Activated T-helper 2 cell treated with anti-CD3 and anti-CD28 coated beads, Interferon-gamma antibody, Interleukin-2, Interleukin-4, amounts not matched to agents 10 μg/mL and 5 μg/mL and 100 μg/mL, durations not matched to agents 14 hours and 24 hours and 36 hours (primary cell): ENCODE measurements around the gene DIAPH2. TPM values are rescaled to one million over a fixed set of nuclear protein-coding genes. Genes with fewer than 3 reads are reported as not detected.

Source experiments
- DNase-seq: peaks from one replicate; pipeline ENCODE4 v3.0.0; 2021; ENCODE audit warnings: low spot score
- H3K27ac Mint-ChIP-seq: one replicate; pipeline ENCODE4 v1.8.0; 2021; ENCODE audit warnings: mixed read lengths
- H3K27me3 Mint-ChIP-seq: one replicate; pipeline ENCODE4 v1.8.0; 2021; ENCODE audit warnings: low read depth, mixed read lengths
- H3K36me3 Mint-ChIP-seq: one replicate; pipeline ENCODE4 v1.8.0; 2021; ENCODE audit warnings: low read depth, mixed read lengths
- H3K4me1 Mint-ChIP-seq: one replicate; pipeline ENCODE4 v1.8.0; 2021; ENCODE audit warnings: low read depth, mixed read lengths
- H3K4me3 Mint-ChIP-seq: one replicate; pipeline ENCODE4 v1.8.0; 2021; ENCODE audit warnings: low read depth, mild to moderate bottlenecking, moderate library complexity, mixed read lengths
- H3K9me3 Mint-ChIP-seq: one replicate; pipeline ENCODE4 v1.8.0; 2021; ENCODE audit warnings: mixed read lengths
- intact Hi-C: fragments of 100-400 bp; cut with micrococcal nuclease; formaldehyde crosslinking; loops from one replicate; pipeline ENCODE4 v1.15.1; 2023
- total RNA-seq: library from RNA; stranded (reverse); gene quantifications from 2 replicates; pipeline ENCODE4 v1.2.3, GENCODE V29; 2022

The DIAPH2 gene
- total RNA-seq, 1 donor from 2014 or later, result 14.9 TPM

DNA sequence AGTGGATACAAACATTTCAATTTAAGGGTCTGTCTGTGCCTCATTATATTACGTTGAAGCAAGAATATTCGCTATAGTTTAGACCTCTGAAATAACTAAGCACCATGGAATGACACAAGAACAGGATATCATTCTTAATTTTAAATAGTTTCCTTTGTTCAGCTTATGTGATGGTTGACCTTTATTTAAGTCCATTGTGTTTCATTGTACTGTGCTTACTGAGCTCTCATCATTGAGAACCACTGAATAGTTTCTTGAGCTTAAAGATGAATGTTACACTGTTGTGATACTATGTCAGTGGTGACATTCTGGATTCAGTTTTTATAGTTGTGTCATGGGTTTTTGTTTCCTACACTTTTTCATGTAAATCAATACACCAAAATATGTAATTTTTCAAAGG lies 438.4 kb downstream of the DIAPH2 start:
- Mint-ChIP-seq H3K9me3 (no peaks in the 10 kb centered on the region), H3K4me3 (no peak overlapping the region), H3K4me1 (peaks cover 5% of the 10 kb centered on the region), H3K36me3 (peaks cover 4% of the 10 kb centered on the region), H3K27me3 (no peaks in the 10 kb centered on the region), H3K27ac (no peak overlapping the region)
- intact Hi-C loops, result no loop called here
- DNase-seq, result no peak

GRCh38 chrX:97126020-97126419 lies 441.4 kb downstream of the DIAPH2 start:
- Mint-ChIP-seq H3K27me3 (no peaks in the 10 kb centered on the region), H3K36me3 (no peaks in the 10 kb centered on the region), H3K4me3 (no peak overlapping the region), H3K9me3 (no peaks in the 10 kb centered on the region), H3K4me1 (no peaks in the 10 kb centered on the region), H3K27ac (no peak overlapping the region)
- DNase-seq, result no peak
- intact Hi-C loops, result no loop called here

GRCh38 chrX:97132664-97133415 lies 448.2 kb downstream of the DIAPH2 start:
- no peak overlapping the region for H3K4me3 Mint-ChIP-seq
- H3K27ac Mint-ChIP-seq, result no peak overlapping the region
- no peak for DNase-seq
- no peaks in the 10 kb centered on the region for H3K4me1 Mint-ChIP-seq
- intact Hi-C loops, result no loop called here
- no peaks in the 10 kb centered on the region for H3K9me3 Mint-ChIP-seq
- no peaks in the 10 kb centered on the region for H3K36me3 Mint-ChIP-seq
- no peaks in the 10 kb centered on the region for H3K27me3 Mint-ChIP-seq

DNA sequence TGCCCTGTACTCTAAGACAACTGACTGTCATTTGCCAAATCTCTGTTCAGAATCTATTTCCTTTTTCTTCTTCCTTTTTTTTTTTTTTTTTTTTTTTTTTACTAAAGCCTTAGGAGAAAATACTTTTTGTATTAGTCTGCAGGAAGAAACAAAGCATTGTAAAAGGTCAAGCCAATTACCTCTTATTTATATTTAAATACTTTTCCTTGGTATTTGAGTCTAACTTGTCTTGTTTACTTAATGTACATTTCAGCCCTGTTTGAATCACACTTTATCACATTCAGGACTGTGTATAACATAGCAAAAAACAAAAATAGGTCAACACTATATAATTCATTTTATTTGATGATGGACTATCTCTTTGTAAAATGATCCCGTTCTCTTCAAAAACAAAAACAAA lies 461.3 kb downstream of the DIAPH2 start:
- Mint-ChIP-seq H3K4me3 (no peak overlapping the region), H3K9me3 (no peaks in the 10 kb centered on the region), H3K27ac (no peak overlapping the region), H3K36me3 (no peaks in the 10 kb centered on the region), H3K27me3 (no peaks in the 10 kb centered on the region), H3K4me1 (peaks cover 3% of the 10 kb centered on the region)
- intact Hi-C loops, result no loop called here
- DNase-seq, result no peak

GRCh38 chrX:97155816-97156215 lies 471.2 kb downstream of the DIAPH2 start:
- Mint-ChIP-seq H3K36me3 (no peaks in the 10 kb centered on the region), H3K4me3 (no peak overlapping the region), H3K4me1 (peaks cover 4% of the 10 kb centered on the region), H3K27ac (no peak overlapping the region), H3K9me3 (no peaks in the 10 kb centered on the region), H3K27me3 (no peaks in the 10 kb centered on the region)
- no peak for DNase-seq
- intact Hi-C loops, result loop anchor here (10.0 kb wide), 1 partner anchor 121 kb away; no protein-coding TSS in a partner anchor

- Mint-ChIP-seq H3K27me3 (no peaks in the 10 kb centered on the region), H3K36me3 (no peaks in the 10 kb centered on the region), H3K4me1 (peaks cover 4% of the 10 kb centered on the region), H3K27ac (no peak overlapping the region), H3K9me3 (no peaks in the 10 kb centered on the region), H3K4me3 (no peak overlapping the region)
- no peak for DNase-seq
- intact Hi-C loops, result loop anchor here (10.0 kb wide), 1 partner anchor 123 kb away; no protein-coding TSS in a partner anchor
These were observed 473.6 kb downstream of the DIAPH2 start for GRCh38 chrX:97158269-97158668.

DNA sequence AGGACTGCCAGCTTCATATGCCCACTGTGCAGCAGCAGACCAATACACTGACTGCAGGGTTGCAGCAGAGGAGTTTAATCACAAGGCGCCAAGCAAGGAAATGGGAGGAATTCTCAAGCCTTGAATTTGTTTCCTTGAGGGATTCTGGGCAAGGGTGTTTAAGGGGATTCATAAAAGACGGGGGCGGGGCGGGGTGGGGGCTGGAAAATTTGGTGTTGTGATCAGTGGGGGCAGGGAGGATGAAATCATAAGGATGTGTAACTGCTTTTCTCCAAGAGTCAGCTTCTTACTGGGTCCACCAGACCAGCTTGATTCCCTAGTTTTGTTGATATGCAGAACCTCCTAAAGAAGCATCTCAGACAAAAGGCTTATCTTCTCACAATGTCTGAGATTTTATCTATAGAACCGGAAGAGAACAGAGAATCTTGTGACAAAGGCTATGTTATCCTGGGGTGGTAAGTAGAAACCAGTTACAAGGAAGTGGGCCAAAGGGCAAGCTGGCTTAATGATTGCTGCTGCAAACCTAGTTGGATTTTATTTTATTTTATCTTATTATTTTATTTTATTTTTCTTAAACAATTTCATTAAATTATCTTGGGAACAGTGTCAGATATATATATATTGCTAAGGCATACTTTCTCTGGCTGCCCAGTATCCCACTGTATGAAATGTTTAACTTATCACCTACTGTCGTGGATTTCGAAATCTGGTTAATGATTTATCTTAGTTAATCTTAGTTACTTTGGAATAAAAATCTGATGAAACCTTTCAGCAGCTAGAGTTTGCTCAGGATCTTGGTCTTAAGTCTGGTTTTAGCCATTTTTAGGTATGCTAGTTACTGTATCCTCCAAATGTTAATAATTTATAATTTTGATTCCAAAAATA lies 475.5 kb downstream of the DIAPH2 start:
- peaks cover 4% of the 10 kb centered on the region for H3K4me1 Mint-ChIP-seq
- H3K36me3 Mint-ChIP-seq, result no peaks in the 10 kb centered on the region
- no peaks in the 10 kb centered on the region for H3K9me3 Mint-ChIP-seq
- intact Hi-C loops, result loop anchor here (10.0 kb wide), 1 partner anchor 125 kb away; no protein-coding TSS in a partner anchor
- H3K27me3 Mint-ChIP-seq, result no peaks in the 10 kb centered on the region
- H3K27ac Mint-ChIP-seq, result no peak overlapping the region
- no peak overlapping the region for H3K4me3 Mint-ChIP-seq
- no peak for DNase-seq

DNA sequence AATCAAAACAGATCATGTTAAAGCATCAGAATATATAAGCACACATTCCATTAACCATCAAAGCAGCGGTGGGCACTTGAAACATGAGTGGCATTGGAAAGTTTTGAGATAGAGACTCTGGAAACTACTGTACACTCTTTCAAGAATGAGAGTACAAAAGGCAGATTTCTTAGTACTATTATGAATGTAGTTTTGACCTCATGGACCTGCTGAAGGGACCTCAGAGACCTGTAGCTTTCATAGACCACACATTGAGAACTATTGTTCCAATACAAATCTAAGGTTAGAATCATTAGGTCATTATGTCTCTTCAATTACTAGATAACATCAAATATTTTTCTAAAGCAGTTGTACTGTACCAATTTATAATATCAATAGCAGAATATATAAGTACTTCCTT lies 482.7 kb downstream of the DIAPH2 start:
- no peak for DNase-seq
- Mint-ChIP-seq H3K9me3 (no peaks in the 10 kb centered on the region), H3K27me3 (no peaks in the 10 kb centered on the region), H3K4me3 (no peak overlapping the region), H3K36me3 (no peaks in the 10 kb centered on the region), H3K27ac (no peak overlapping the region), H3K4me1 (no peaks in the 10 kb centered on the region)
- intact Hi-C loops, result no loop called here

- H3K4me1 Mint-ChIP-seq, result no peaks in the 10 kb centered on the region
- H3K4me3 Mint-ChIP-seq, result no peak overlapping the region
- no peaks in the 10 kb centered on the region for H3K27me3 Mint-ChIP-seq
- H3K27ac Mint-ChIP-seq, result no peak overlapping the region
- no peak for DNase-seq
- no peaks in the 10 kb centered on the region for H3K36me3 Mint-ChIP-seq
- intact Hi-C loops, result no loop called here
- H3K9me3 Mint-ChIP-seq, result no peaks in the 10 kb centered on the region
These were observed 484.0 kb downstream of the DIAPH2 start for GRCh38 chrX:97168646-97169045.

- intact Hi-C loops, result no loop called here
- Mint-ChIP-seq H3K4me1 (no peaks in the 10 kb centered on the region), H3K4me3 (no peak overlapping the region), H3K27ac (no peak overlapping the region), H3K9me3 (peaks cover 5% of the 10 kb centered on the region), H3K36me3 (no peaks in the 10 kb centered on the region), H3K27me3 (no peaks in the 10 kb centered on the region)
- DNase-seq, result no peak
These were observed 490.5 kb downstream of the DIAPH2 start for GRCh38 chrX:97175147-97175546.

- intact Hi-C loops, result no loop called here
- no peak for DNase-seq
- no peaks in the 10 kb centered on the region for H3K4me1 Mint-ChIP-seq
- H3K27ac Mint-ChIP-seq, result no peak overlapping the region
- no peaks in the 10 kb centered on the region for H3K36me3 Mint-ChIP-seq
- no peak overlapping the region for H3K4me3 Mint-ChIP-seq
- no peaks in the 10 kb centered on the region for H3K27me3 Mint-ChIP-seq
- H3K9me3 Mint-ChIP-seq, result no peaks in the 10 kb centered on the region
These were observed 505.0 kb downstream of the DIAPH2 start for GRCh38 chrX:97189668-97190067.

DNA sequence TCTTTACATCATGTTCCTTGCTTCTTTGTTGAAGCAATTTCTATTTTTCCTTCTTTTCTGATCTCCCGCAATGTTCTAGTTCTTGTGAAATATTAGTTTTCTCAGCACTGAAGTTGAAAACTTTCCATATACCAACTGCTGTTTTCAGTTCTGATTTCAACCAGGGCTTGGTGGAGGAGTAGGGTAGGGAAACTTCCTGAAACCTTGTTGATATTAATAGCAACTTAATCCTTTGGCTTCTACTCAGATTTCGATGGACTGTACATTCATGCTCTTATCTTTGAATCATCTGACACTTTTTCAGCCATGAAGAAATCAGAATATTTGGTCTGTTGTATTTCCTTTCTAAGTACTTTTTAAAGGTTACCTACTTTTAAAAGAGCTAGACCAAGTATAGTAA lies 514.9 kb downstream of the DIAPH2 start:
- no peak for DNase-seq
- H3K4me1 Mint-ChIP-seq, result peaks cover 1% of the 10 kb centered on the region
- peaks cover 9% of the 10 kb centered on the region for H3K9me3 Mint-ChIP-seq
- intact Hi-C loops, result no loop called here
- no peaks in the 10 kb centered on the region for H3K36me3 Mint-ChIP-seq
- no peak overlapping the region for H3K4me3 Mint-ChIP-seq
- no peak overlapping the region for H3K27ac Mint-ChIP-seq
- no peaks in the 10 kb centered on the region for H3K27me3 Mint-ChIP-seq

DNA sequence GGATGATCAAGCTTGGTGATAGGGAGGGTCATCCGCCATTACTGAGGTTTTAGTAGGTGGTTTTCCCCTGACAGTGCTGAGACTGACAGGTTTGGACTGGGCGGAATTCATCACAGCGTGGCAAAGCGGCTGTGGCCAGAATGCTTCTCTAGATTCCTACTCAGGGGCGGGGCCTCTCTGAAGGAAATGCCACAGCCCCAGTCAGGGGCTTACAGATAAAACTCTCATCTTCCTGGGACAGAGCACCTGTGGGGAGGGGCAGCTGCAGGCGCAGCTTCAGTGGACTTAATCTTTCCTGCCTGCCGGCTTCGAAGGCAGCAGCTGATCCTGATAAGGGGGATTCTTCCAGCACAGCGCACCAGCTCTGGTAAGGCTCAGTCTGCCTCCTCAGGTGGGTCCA lies 515.8 kb downstream of the DIAPH2 start:
- H3K4me1 Mint-ChIP-seq, result peaks cover 1% of the 10 kb centered on the region
- no peak overlapping the region for H3K4me3 Mint-ChIP-seq
- intact Hi-C loops, result no loop called here
- no peaks in the 10 kb centered on the region for H3K27me3 Mint-ChIP-seq
- no peaks in the 10 kb centered on the region for H3K36me3 Mint-ChIP-seq
- H3K27ac Mint-ChIP-seq, result no peak overlapping the region
- peaks cover 12% of the 10 kb centered on the region for H3K9me3 Mint-ChIP-seq
- no peak for DNase-seq
